Activated T-cell treated with anti-CD3 and anti-CD28 coated beads for 1 hour (primary cell): ENCODE results near the gene FITM1.
A peak's percentile ranks its signal among the peaks of the same experiment; 100 is the strongest.

Experiments used
- DNase-seq: peaks from one replicate; pipeline ENCODE4 v3.0.0-alpha.2; 2020; ENCODE audit warnings: low read depth

The FITM1 gene

GRCh38 chr14:24119691-24120090 lies 10.8 kb upstream of the FITM1 start:
- DNase-seq, result no peak

GRCh38 chr14:24121210-24121609 lies 9.2 kb upstream of the FITM1 start:
- DNase-seq, result no peak

- DNase-seq, result no peak
Measured at GRCh38 chr14:24122416-24122815, 8.0 kb upstream of the FITM1 start.

- DNase-seq, result no peak
Measured at GRCh38 chr14:24122898-24123297, 7.6 kb upstream of the FITM1 start.

GRCh38 chr14:24123424-24124417 lies 6.7 kb upstream of the FITM1 start:
- DNase-seq, result no peak

GRCh38 chr14:24126939-24127338 lies 3.5 kb upstream of the FITM1 start:
- no peak for DNase-seq

- DNase-seq, result no peak
Measured at GRCh38 chr14:24127673-24128072, 2.8 kb upstream of the FITM1 start.

- DNase-seq, result no peak
Measured at GRCh38 chr14:24129410-24129998, 955 bp upstream of the FITM1 start.

GRCh38 chr14:24130717-24131548 lies 474 bp downstream of the FITM1 start:
- DNase-seq, result no peak

- DNase-seq, result no peak
Measured at GRCh38 chr14:24131549-24131966, 1.1 kb downstream of the FITM1 start.

GRCh38 chr14:24132061-24132685 lies 1.7 kb downstream of the FITM1 start:
- peak; percentile 24 for DNase-seq

- DNase-seq, result no peak
Measured at GRCh38 chr14:24132976-24133375, 2.5 kb downstream of the FITM1 start.

GRCh38 chr14:24133735-24134134 lies 3.3 kb downstream of the FITM1 start:
- no peak for DNase-seq

GRCh38 chr14:24135584-24135833 lies 5.0 kb downstream of the FITM1 start:
- no peak for DNase-seq

GRCh38 chr14:24135834-24136683 lies 5.6 kb downstream of the FITM1 start, which contains the start of gene PSME1:
Gene PSME1 (plus strand): TSS chr14:24136194. CDS start chr14:24136263, 69 bp downstream.
- DNase-seq, result peak; percentile 91

GRCh38 chr14:24136684-24137528 lies 6.4 kb downstream of the FITM1 start:
- no peak for DNase-seq

- DNase-seq, result no peak
Measured at GRCh38 chr14:24137529-24138395, 7.3 kb downstream of the FITM1 start.

- no peak for DNase-seq
Measured at GRCh38 chr14:24138396-24139271, 8.2 kb downstream of the FITM1 start.
